ENCODE results near the gene SHF. TPM values are rescaled to one million over a fixed set of nuclear protein-coding genes. Genes with fewer than 3 reads are reported as not detected.

Gene SHF
- total RNA-seq, 1 experiment from 2014 or later: 0.44 TPM

GRCh38 chr15:45148076-45149059 lies 39.4 kb downstream of the SHF start:
- peaks cover 19% of the 10 kb centered on the region for H3K4me1 Mint-ChIP-seq (ENCODE audit: insufficient read depth, unreplicated experiment)
- no peaks in the 10 kb centered on the region for H3K27me3 Mint-ChIP-seq (ENCODE audit: insufficient read depth, unreplicated experiment)
- ChIA-PET POLR2A (interaction anchor here (0.6 to 2.0 kb wide), 7 partner anchors 15 to 131 kb away, joined by 3 to 5 read pairs (median 4); partner anchors contain the start of gene DUOX1), CTCF (interaction anchor here (0.9 to 3.9 kb wide), 5 partner anchors 10 to 252 kb away, joined by 3 to 17 read pairs (median 3); no protein-coding TSS in a partner anchor)
- no TSS peak for BruUV-seq (replicated peaks)
- DNase-seq (ENCODE audit: unreplicated experiment): peak; percentile 39
- H3K9me3 Mint-ChIP-seq (ENCODE audit: unreplicated experiment): no peaks in the 10 kb centered on the region
- H3K27ac Mint-ChIP-seq (ENCODE audit: low read depth, unreplicated experiment): peak overlapping the region; percentile 63
- intact Hi-C loops (cut with micrococcal nuclease): no loop called here
- H3K36me3 Mint-ChIP-seq (ENCODE audit: insufficient read depth, unreplicated experiment): peaks cover 14% of the 10 kb centered on the region
- H3K4me3 Mint-ChIP-seq (ENCODE audit: unreplicated experiment): no peak overlapping the region
- no peak for TF ChIP-seq CTCF (IDR thresholded peaks at IDR 0.05; ENCODE audit: unreplicated experiment)

GRCh38 chr15:45147606-45148005 lies 40.2 kb downstream of the SHF start:
- no peaks in the 10 kb centered on the region for H3K27me3 Mint-ChIP-seq (ENCODE audit: insufficient read depth, unreplicated experiment)
- H3K27ac Mint-ChIP-seq (ENCODE audit: low read depth, unreplicated experiment): peak overlapping the region; percentile 51
- no peak for DNase-seq (ENCODE audit: unreplicated experiment)
- peaks cover 19% of the 10 kb centered on the region for H3K4me1 Mint-ChIP-seq (ENCODE audit: insufficient read depth, unreplicated experiment)
- BruUV-seq (replicated peaks): no TSS peak
- H3K4me3 Mint-ChIP-seq (ENCODE audit: unreplicated experiment): no peak overlapping the region
- intact Hi-C loops (cut with micrococcal nuclease): no loop called here
- no peak for TF ChIP-seq CTCF (IDR thresholded peaks at IDR 0.05; ENCODE audit: unreplicated experiment)
- peaks cover 14% of the 10 kb centered on the region for H3K36me3 Mint-ChIP-seq (ENCODE audit: insufficient read depth, unreplicated experiment)
- CTCF ChIA-PET: interaction anchor here (0.9 to 3.9 kb wide), 4 partner anchors 13 to 29 kb away, joined by 3 to 17 read pairs (median 5); no protein-coding TSS in a partner anchor
- no peaks in the 10 kb centered on the region for H3K9me3 Mint-ChIP-seq (ENCODE audit: unreplicated experiment)
- POLR2A ChIA-PET: interaction anchor here (0.6 kb wide), 1 partner anchor 21 kb away, joined by 3 read pairs; no protein-coding TSS in a partner anchor

- Mint-ChIP-seq H3K4me3 (ENCODE audit: unreplicated experiment) (no peak overlapping the region), H3K27ac (ENCODE audit: low read depth, unreplicated experiment) (no peak overlapping the region), H3K4me1 (ENCODE audit: insufficient read depth, unreplicated experiment) (peaks cover 19% of the 10 kb centered on the region), H3K27me3 (ENCODE audit: insufficient read depth, unreplicated experiment) (no peaks in the 10 kb centered on the region), H3K36me3 (ENCODE audit: insufficient read depth, unreplicated experiment) (peaks cover 9% of the 10 kb centered on the region), H3K9me3 (ENCODE audit: unreplicated experiment) (no peaks in the 10 kb centered on the region)
- DNase-seq (ENCODE audit: unreplicated experiment): no peak
- no TSS peak for BruUV-seq (replicated peaks)
- ChIA-PET POLR2A (interaction anchor here (0.7 to 1.0 kb wide), 4 partner anchors 10 to 133 kb away, joined by 3 to 6 read pairs (median 3); no protein-coding TSS in a partner anchor), CTCF (interaction anchor here (1.2 to 3.9 kb wide), 4 partner anchors 17 to 28 kb away, joined by 7 to 17 read pairs (median 7); no protein-coding TSS in a partner anchor)
- intact Hi-C loops (cut with micrococcal nuclease): no loop called here
- no peak for TF ChIP-seq CTCF (IDR thresholded peaks at IDR 0.05; ENCODE audit: unreplicated experiment)
Observed at GRCh38 chr15:45146405-45146804, 41.4 kb downstream of the SHF start.

GRCh38 chr15:45144775-45145174 lies 43.0 kb downstream of the SHF start:
- no peak overlapping the region for H3K4me3 Mint-ChIP-seq (ENCODE audit: unreplicated experiment)
- H3K27me3 Mint-ChIP-seq (ENCODE audit: insufficient read depth, unreplicated experiment): no peaks in the 10 kb centered on the region
- no peak overlapping the region for H3K27ac Mint-ChIP-seq (ENCODE audit: low read depth, unreplicated experiment)
- CTCF ChIA-PET: interaction anchor here (0.6 to 1.9 kb wide), 5 partner anchors 18 to 247 kb away, joined by 3 to 7 read pairs (median 5); no protein-coding TSS in a partner anchor
- peaks cover 19% of the 10 kb centered on the region for H3K4me1 Mint-ChIP-seq (ENCODE audit: insufficient read depth, unreplicated experiment)
- no peaks in the 10 kb centered on the region for H3K9me3 Mint-ChIP-seq (ENCODE audit: unreplicated experiment)
- POLR2A ChIA-PET: interaction anchor here (0.5 kb wide), 1 partner anchor 856 kb away, joined by 3 read pairs; the partner anchor contains the start of gene GOLM2
- intact Hi-C loops (cut with micrococcal nuclease): no loop called here
- no peak for DNase-seq (ENCODE audit: unreplicated experiment)
- peaks cover 14% of the 10 kb centered on the region for H3K36me3 Mint-ChIP-seq (ENCODE audit: insufficient read depth, unreplicated experiment)
- BruUV-seq (replicated peaks): no TSS peak
- TF ChIP-seq CTCF (IDR thresholded peaks at IDR 0.05; ENCODE audit: unreplicated experiment): no peak

All from MCF 10A (cell line).